Heart right ventricle (tissue), 16 donors: ENCODE data around the gene SUMO2. TPM values are rescaled to one million over a fixed set of nuclear protein-coding genes. Genes with fewer than 3 reads are reported as not detected.
A peak's percentile ranks its signal among the peaks of the same experiment; 100 is the strongest.

Experiments used
- ATAC-seq, 8 donors: fragments of 200-7000 bp; cut with Tn5 transposase; one replicate each; pipeline ENCODE4 v1.9.1; 2020; ENCODE audit warnings: mild to moderate bottlenecking in 8 of 8, moderate library complexity in 8 of 8, moderate number of reproducible peaks in 1 of 8
- DNase-seq, 2 donors: peaks; one replicate each; pipeline ENCODE4 v3.0.0-alpha.2; 2020
- H3K27ac ChIP-seq, 10 donors: fragments of 200-600 bp; sonication (generic) in 2 of 10; one replicate each; pipeline versions ENCODE4 v1.5.0 to v1.8.0; 2020 to 2022; ENCODE audit warnings: mild to moderate bottlenecking in 3 of 10
- H3K27me3 ChIP-seq, 7 donors: fragments of 200-600 bp; one replicate each; pipeline ENCODE4 v1.8.0; 2021 to 2022; ENCODE audit warnings: mild to moderate bottlenecking in 2 of 7
- H3K36me3 ChIP-seq, 9 donors: fragments of 200-600 bp; sonication (generic) in 1 of 9; one replicate each; pipeline versions ENCODE4 v1.5.0 to v1.8.0; 2020 to 2022; ENCODE audit warnings: mild to moderate bottlenecking in 2 of 9
- H3K4me1 ChIP-seq, 9 donors: fragments of 200-600 bp; sonication (generic) in 1 of 9; one replicate each; pipeline versions ENCODE4 v1.5.0 to v1.8.0; 2020 to 2022; ENCODE audit warnings: mild to moderate bottlenecking in 4 of 9
- H3K4me3 ChIP-seq, 10 donors: fragments of 200-600 bp; sonication (generic) in 2 of 10; one replicate each; pipeline versions ENCODE4 v1.5.0 to v1.8.0; 2020 to 2022; ENCODE audit warnings: mild to moderate bottlenecking in 7 of 10, moderate library complexity in 2 of 10
- H3K9me3 ChIP-seq, 11 donors: fragments of 200-600 bp in 10 of 11; sonication (generic) in 2 of 11; one replicate each; pipeline versions ENCODE4 v1.5.0 to v1.8.0; 2013 to 2022; ENCODE audit warnings: mild to moderate bottlenecking in 2 of 11, control low read depth in 1 of 11, moderate library complexity in 1 of 11
- CTCF ChIP-seq, 9 donors: fragments of 200-600 bp; sonication (generic) in 2 of 9; IDR thresholded peaks; one replicate each; pipeline versions ENCODE4 v1.5.0 to v1.8.0; 2021 to 2022; ENCODE audit warnings: antibody characterized with exemption in 9 of 9, mild to moderate bottlenecking in 5 of 9, moderate library complexity in 1 of 9
- WGBS, 2 donors: extraction: QIAGEN DNeasy Blood & Tissue Kit; methylation state at CpG; one replicate each; pipeline ENCODE4 v1.1.7; 2013; ENCODE audit warnings: inconsistent platforms in 1 of 2; 5-methylcytosine and 5-hydroxymethylcytosine counted together
- intact Hi-C, 10 donors: fragments of 100-400 bp; cut with DNase I; formaldehyde crosslinking; loops; one replicate each; pipeline versions ENCODE4 v1.11.1 to v1.14.2; 2022
- long read RNA-seq, 3 donors: library from polyadenylated mRNA; unstranded; transcript quantifications; one replicate each; pipeline ENCODE4 v2.0.0, GENCODE V29; 2020 to 2021
- polyA plus RNA-seq, 2 donors: library from polyadenylated mRNA; stranded (reverse); fragments of 200-250 nt; gene quantifications; one replicate each; pipeline ENCODE4 v1.2.3, GENCODE V29; 2013
- total RNA-seq, 10 donors: library from RNA; stranded (reverse); fragmentation: NEBNext Ultra II Directional in 3 of 10; extraction: Animal tissue kit (Norgen Biotek cat#: 25700) in 3 of 10; gene quantifications; one replicate each; pipeline versions ENCODE4 v1.2.1 to v1.2.4, GENCODE V29; 2021 to 2023
- donor health status: Arrhythmogenic right ventricular cardiomyopathy.
- donor health status: ischemic (EF 13 %, LVEDD 7.1; RV severe dilation, severe dysfunction).
- donor health status: healthy with polysubstance abuse.
- donor health status: DM: no; HTN: yes; CAD: no.
- donor health status: DM: no; HTN: no; CAD: no.
- donor health status: ischemic (EF 25% LVEDD 6.9; RV normal size, moderate dysfunction).
- donor health status: ischemic (EF 25% LVEDD 5.7; RV mildly dilated, moderate dysfunction).
- donor health status: healthy.
- donor health status: DM: yes; HTN: yes; CAD: no.
- donor health status: Ischemic cardiomyopathy.
- donor health status: ischemic (EF 35%, LVEDD 5.7; RV mildly dilated, moderate dysfunction).
- donor health status: nonischemic (EF 11% LVEDD 7.7; RV severe dilation, severe dysfunction).
- donor health status: DM: yes; HTN: yes; CAD: no.
- donor health status: PGD.
- donor health status: ischemic (EF 29% LVEDD 5.4; RV normal size, mild dysfunction).
- donor health status: nonischemic (EF 23%, LVEDD 6.1; RV moderate dilation, normal function).

SUMO2 gene
- total RNA-seq = 100 to 1,000 TPM; 187 to 258 (median 218) TPM
- polyA plus RNA-seq = 10 to 100 TPM; 47.9 to 57.1 TPM
- long read RNA-seq, donor 1, transcript SUMO2-202 (4 exons, 3,190 nt) = major isoform, 99 of 111 reads
- long read RNA-seq, donor 1, partial matches to known transcripts = 2 of 111 reads
- long read RNA-seq, donor 1, other reads (novel, unspliced or antisense) = 7 of 111 reads
- long read RNA-seq, donor 2, transcript SUMO2-202 (4 exons, 3,190 nt) = major isoform, 99 of 112 reads
- long read RNA-seq, donor 2, partial matches to known transcripts = 4 of 112 reads
- long read RNA-seq, donor 2, other reads (novel, unspliced or antisense) = 8 of 112 reads
- long read RNA-seq, donor 3, transcript SUMO2-202 (4 exons, 3,190 nt) = major isoform, 86 of 93 reads
- long read RNA-seq, donor 3, partial matches to known transcripts = 3 of 93 reads
- long read RNA-seq, donor 3, other reads (novel, unspliced or antisense) = 1 of 93 reads

- TF ChIP-seq CTCF (IDR thresholded peaks at IDR 0.05) = peak in 7 of 9 donors; percentile 33 to 58 (median 40)
- Histone ChIP-seq H3K4me1 (peaks cover 0 to 38% (median 33%) of the 10 kb centered on the region in 9 donors), H3K36me3 (peaks cover 0 to 30% (median 13%) of the 10 kb centered on the region in 9 donors), H3K4me3 (peak within 1 kb of the TSS; percentile 63 to 99 (median 95)), H3K27me3 (no peaks in the 10 kb centered on the region), H3K9me3 (no peaks in the 10 kb centered on the region), H3K27ac (peak within 1 kb of the TSS; percentile 96 to 100 (median 99))
- 1 to 2% methylated on average over 64 to 89 of the region's 92 CpGs for WGBS, 2 donors
- DNase-seq = peak; percentile 95 to 97
- ATAC-seq = peak; percentile 95 to 97 (median 96)
- intact Hi-C loops = loop anchor here in 3 of 10 donors (2.0 to 10.0 kb wide), 3 partner anchors 28 to 71 kb away; partner anchors contain the start of gene JPT1 (in 1 of the 3)
Measured at GRCh38 chr17:75182569-75183436, at the start of gene SUMO2. Gene SUMO2, minus strand, starts transcription at chr17:75182959. Its CDS starts 125 bp downstream, at chr17:75182834.

- WGBS, 2 donors = 90 to 95% methylated on average over 18 of the region's 18 CpGs
- no peak for DNase-seq
- Histone ChIP-seq H3K27ac (no peak overlapping the region), H3K4me1 (peaks cover 0 to 15% (median under 1%) of the 10 kb centered on the region in 9 donors), H3K4me3 (no peak overlapping the region), H3K36me3 (peaks cover 0 to 100% (median 40%) of the 10 kb centered on the region in 9 donors), H3K9me3 (no peaks in the 10 kb centered on the region), H3K27me3 (no peaks in the 10 kb centered on the region)
- no peak for TF ChIP-seq CTCF (IDR thresholded peaks at IDR 0.05)
- no peak for ATAC-seq
- intact Hi-C loops = no loop called here
Measured at GRCh38 chr17:75231741-75232464, 49.1 kb upstream of the SUMO2 start.

GRCh38 chr17:75231071-75231470 is 48.3 kb upstream of the SUMO2 start:
- ATAC-seq (no peak), DNase-seq (no peak)
- Histone ChIP-seq H3K27me3 (no peaks in the 10 kb centered on the region), H3K36me3 (peaks cover 0 to 100% (median 43%) of the 10 kb centered on the region in 9 donors), H3K9me3 (no peaks in the 10 kb centered on the region), H3K27ac (no peak overlapping the region), H3K4me1 (peaks cover 0 to 15% (median 0%) of the 10 kb centered on the region in 9 donors), H3K4me3 (no peak overlapping the region)
- TF ChIP-seq CTCF (IDR thresholded peaks at IDR 0.05) = no peak
- intact Hi-C loops = no loop called here
- 99% methylated on average over 8 of the region's 8 CpGs for WGBS, 2 donors
